Right lobe of liver (tissue), 4 donors: ENCODE data around the gene P2RY8.

Experiments
- CTCF ChIP-seq, 4 donors: fragments of 200-600 bp in 3 of 4; fragments of 450-650 bp in 1 of 4; IDR thresholded peaks; one replicate each; pipeline versions ENCODE4 v1.5.1 to v1.8.0; 2016 to 2022; ENCODE audit warnings: antibody characterized with exemption in 4 of 4, mild to moderate bottlenecking in 2 of 4
- POLR2A ChIP-seq: fragments of 450-650 bp; IDR thresholded peaks from one replicate; pipeline ENCODE4 v1.6.1; 2017; ENCODE audit warnings: antibody characterized with exemption, mild to moderate bottlenecking
- donor health status: DM: no; HTN: no; CAD: no.
- donor health status: DM: no; HTN: no; CAD: no.
- donor health status: DM: no; HTN: yes; CAD: no.

- TF ChIP-seq CTCF (IDR thresholded peaks at IDR 0.05) (no peak), POLR2A (no peak)
These were observed 45.9 kb upstream of the P2RY8 start for GRCh38 chrX:1582686-1583437.
